HepG2 (cell line): ENCODE data around the gene ADCY1. TPM values are rescaled to one million over a fixed set of nuclear protein-coding genes. Genes with fewer than 3 reads are reported as not detected.

Source experiments
- ATAC-seq: fragments of 200-7000 bp; cut with Tn5 transposase; 3 replicates; pipeline ENCODE4 v1.9.1; 2020; ENCODE audit warnings: mild to moderate bottlenecking, moderate library complexity
- BruUV-seq: library from RNA; stranded (reverse); fragments of 400-500 nt; replicated peaks from 2 replicates; lab custom pipeline; 2021; lab: Mats Ljungman, UMichigan
- CTCF ChIA-PET: fragments of 300-600 bp; formaldehyde crosslinking; extraction: SDS; loops from one replicate; lab custom pipeline; 2021; ENCODE audit warnings: low total read pairs, inconsistent platforms, low intra/inter-chr PET ratio; lab: Yijun Ruan, JAX
- POLR2A ChIA-PET: fragments of 350-600 bp; sonication (Branson Sonifier 250); formaldehyde crosslinking; loops from one replicate; lab custom pipeline; 2020; ENCODE audit warnings: antibody characterized with exemption, inconsistent platforms; lab: Yijun Ruan, JAX
- DNase-seq: peaks from one replicate; pipeline ENCODE4 v3.0.0-alpha.2; 2015; ENCODE audit warnings: low spot score
- FAIRE-seq: peaks from 3 replicates; lab custom pipeline; 2011; peaks lifted over from hg19 to GRCh38; lab: Jason Lieb, UNC
- H2AFZ ChIP-seq: one replicate; pipeline ENCODE4 v1.6.1; 2011; ENCODE audit warnings: low read length, inconsistent platforms
- H3K27ac ChIP-seq: fragments of 300-600 bp; 3 replicates; pipeline ENCODE4 v1.8.0; 2011; ENCODE audit warnings: mixed run types, mild to moderate bottlenecking, mixed read lengths, low read length, inconsistent platforms; ENCODE audit not compliant: insufficient read depth; ENCODE audit errors: extremely low read length
- H3K27me3 ChIP-seq, 2 experiments: fragments of 200-600 bp in 1 of 2; 2 replicates in 1 of 2; 3 replicates in 1 of 2; pipeline versions ENCODE4 v1.6.0 to v1.8.0; 2011; ENCODE audit warnings: low read length in 2 of 2, mild to moderate bottlenecking in 2 of 2, moderate library complexity in 2 of 2, inconsistent platforms in 1 of 2; ENCODE audit not compliant: insufficient read depth in 2 of 2, control insufficient read depth in 1 of 2
- H3K36me3 ChIP-seq, 2 experiments: fragments of 200-600 bp in 1 of 2; replicated peaks in 1 of 2; 2 replicates in 1 of 2; 3 replicates in 1 of 2; pipeline versions ENCODE4 v1.5.1 to v1.8.0; 2011; ENCODE audit warnings: low read length in 2 of 2, inconsistent platforms in 1 of 2; ENCODE audit not compliant: insufficient read depth in 2 of 2, control insufficient read depth in 1 of 2
- H3K4me1 ChIP-seq: 2 replicates; pipeline ENCODE4 v1.5.1; 2012; ENCODE audit warnings: low read length, inconsistent platforms; ENCODE audit not compliant: insufficient read depth
- H3K4me2 ChIP-seq: 2 replicates; pipeline ENCODE4 v1.6.0; 2011; ENCODE audit warnings: low read depth, low read length, inconsistent platforms
- H3K4me3 ChIP-seq, 3 experiments: fragments of 200-600 bp in 1 of 3; sonication (generic), shearing (Covaris generic) in 1 of 3; replicated peaks in 1 of 3; 2 replicates each; pipeline ENCODE4 v1.5.1; 2011 to 2016; ENCODE audit warnings: low read length in 3 of 3, inconsistent platforms in 2 of 3, low read depth in 2 of 3, mild to moderate bottlenecking in 2 of 3, control low read depth in 1 of 3, mixed read lengths in 1 of 3; ENCODE audit not compliant: insufficient read depth in 1 of 3
- H3K79me2 ChIP-seq: one replicate; pipeline ENCODE4 v1.6.1; 2011; ENCODE audit warnings: low read length, inconsistent platforms; ENCODE audit not compliant: insufficient read depth
- H3K9ac ChIP-seq: 2 replicates; pipeline ENCODE4 v1.6.0; 2011; ENCODE audit warnings: mild to moderate bottlenecking, low read depth, low read length, inconsistent platforms; ENCODE audit not compliant: insufficient read depth
- H3K9me3 ChIP-seq: 2 replicates; pipeline ENCODE4 v1.5.1; 2012; ENCODE audit warnings: mild to moderate bottlenecking, low read length
- H4K20me1 ChIP-seq: 2 replicates; pipeline ENCODE4 v1.6.0; 2011; ENCODE audit warnings: inconsistent platforms, mild to moderate bottlenecking, low read length, moderate library complexity; ENCODE audit not compliant: insufficient read depth
- ASH2L ChIP-seq: fragments of 300-600, 200-600 bp; sonication (generic); IDR thresholded peaks from 2 replicates; pipeline ENCODE4 v1.7.0; 2017; ENCODE audit warnings: low read depth, mild to moderate bottlenecking, moderate library complexity, mixed read lengths, low read length; ENCODE audit not compliant: insufficient read length
- RCOR2 ChIP-seq: IDR thresholded peaks from 2 replicates; pipeline ENCODE4 v1.6.1; 2016; ENCODE audit warnings: missing biosample characterization, missing genetic modification reagents
- REXO4 ChIP-seq: sonication (generic); formaldehyde crosslinking; IDR thresholded peaks from 2 replicates; pipeline ENCODE4 v1.8.0; 2022; ENCODE audit warnings: missing genetic modification reagents, mild to moderate bottlenecking, borderline replicate concordance
- WGBS: methylation state at CpG from one replicate; pipeline ENCODE4 v1.1.6; 2017; ENCODE audit warnings: low lambda C conversion rate; 5-methylcytosine and 5-hydroxymethylcytosine counted together
- in situ Hi-C: cut with HindIII; loops from 2 replicates; pipeline ENCODE4 v1.10.0; 2017; ENCODE audit warnings: low pct_unique_long_range_greater_than_20kb; ENCODE audit not compliant: extremely low pct_ligation_motif_present
- intact Hi-C: fragments of 100-400 bp; cut with micrococcal nuclease; formaldehyde crosslinking; loops from one replicate; pipeline ENCODE4 v1.10.0; 2022; ENCODE audit not compliant: unreplicated experiment
- polyA plus RNA-seq, 8 experiments: library from polyadenylated mRNA; depleted of rRNA in 3 of 8; stranded (reverse) in 7 of 8; unstranded in 1 of 8; fragments of >200 nt; fragmentation: Illumina TruSeq in 4 of 8; extraction: Trizol in 4 of 8; gene quantifications; 2 replicates each; pipeline versions ENCODE4 v1.2.1 to v1.2.3, GENCODE V29; 2011 to 2016; ENCODE audit warnings: low read depth in 4 of 8, missing spikeins in 1 of 8, mixed read lengths in 1 of 8; ENCODE audit not compliant: insufficient read depth in 1 of 8
- total RNA-seq, 5 experiments: library from RNA; depleted of rRNA; stranded (reverse); fragments of >200 nt; fragmentation: Illumina TruSeq; extraction: Trizol; gene quantifications; 2 replicates each; pipeline ENCODE4 v1.2.3, GENCODE V29; 2016; ENCODE audit warnings: low read depth in 1 of 5
- TF ChIP-seq, protein P1 (sequence below): sonication (generic); formaldehyde crosslinking; IDR thresholded peaks from 2 replicates; pipeline ENCODE4 v1.4.0; 2020; ENCODE audit warnings: missing genetic modification reagents
- TF ChIP-seq, protein P2 (sequence below): IDR thresholded peaks from 2 replicates; pipeline ENCODE4 v1.6.1; 2016; ENCODE audit warnings: low read depth
- TF ChIP-seq, protein P3 (sequence below): sonication (generic); formaldehyde crosslinking; IDR thresholded peaks from 2 replicates; pipeline ENCODE4 v1.5.1; 2020; ENCODE audit warnings: missing genetic modification reagents, mild to moderate bottlenecking, borderline replicate concordance
- TF ChIP-seq, protein P4 (sequence below): sonication (generic); formaldehyde crosslinking; IDR thresholded peaks from 2 replicates; pipeline ENCODE4 v1.5.0; 2020; ENCODE audit warnings: mild to moderate bottlenecking, missing genetic modification reagents, moderate library complexity
- TF ChIP-seq, protein P5 (sequence below): fragments of 450-650 bp; IDR thresholded peaks from 2 replicates; pipeline ENCODE4 v1.6.1; 2016

The ADCY1 gene
- total and polyA plus RNA-seq, 2 of the 13 experiments (the other 11 are each of a cell fraction or from before 2014, with no cell fraction given) = 0.80 to 1.2 TPM

DNA sequence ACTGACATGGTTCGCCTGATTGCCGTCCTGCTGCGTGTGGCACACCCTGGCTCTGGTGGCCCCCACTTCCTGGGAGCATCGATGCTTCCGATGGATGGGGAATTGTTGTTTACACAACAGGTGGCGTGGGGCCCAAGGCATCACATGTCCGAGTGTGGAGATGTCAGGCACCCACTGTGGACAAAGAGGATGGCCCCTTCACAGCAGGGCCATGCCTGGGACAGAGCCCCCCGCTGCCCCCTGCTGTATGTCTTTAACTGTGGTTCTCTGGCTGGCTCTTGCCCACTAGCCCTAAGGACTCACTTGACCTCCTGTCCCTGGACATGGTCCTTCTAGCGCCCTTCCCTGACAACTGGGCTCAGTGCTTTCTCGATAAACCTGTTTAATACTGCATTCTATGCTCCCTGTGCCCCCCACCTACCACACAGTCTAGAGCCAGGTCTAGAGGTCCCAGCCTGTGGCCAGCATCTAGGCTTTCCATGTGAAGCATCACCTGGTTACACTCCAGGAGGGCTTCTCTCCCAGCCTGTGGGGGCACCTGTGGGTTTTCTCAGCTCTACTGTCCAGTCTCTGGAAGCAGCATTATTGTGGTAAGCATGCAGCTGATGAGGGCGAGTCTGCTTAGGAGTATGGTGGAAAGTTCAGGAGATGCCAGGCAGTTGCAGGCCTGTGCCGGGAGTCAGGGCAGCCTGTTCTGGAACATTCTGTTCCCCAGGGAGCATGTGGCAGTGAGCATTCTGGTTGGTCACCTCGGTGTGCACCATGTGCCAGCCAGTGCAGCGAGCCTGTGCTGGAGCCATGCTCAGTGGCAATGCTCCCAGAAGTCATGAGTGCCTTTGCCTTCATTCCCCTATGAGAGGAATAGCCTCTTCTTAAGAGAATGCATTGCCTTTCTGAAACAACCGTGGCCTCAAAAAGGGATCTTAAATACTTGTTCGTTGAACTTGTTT is 10.4 kb downstream of the ADCY1 start:
- TF ChIP-seq, protein P1, sequence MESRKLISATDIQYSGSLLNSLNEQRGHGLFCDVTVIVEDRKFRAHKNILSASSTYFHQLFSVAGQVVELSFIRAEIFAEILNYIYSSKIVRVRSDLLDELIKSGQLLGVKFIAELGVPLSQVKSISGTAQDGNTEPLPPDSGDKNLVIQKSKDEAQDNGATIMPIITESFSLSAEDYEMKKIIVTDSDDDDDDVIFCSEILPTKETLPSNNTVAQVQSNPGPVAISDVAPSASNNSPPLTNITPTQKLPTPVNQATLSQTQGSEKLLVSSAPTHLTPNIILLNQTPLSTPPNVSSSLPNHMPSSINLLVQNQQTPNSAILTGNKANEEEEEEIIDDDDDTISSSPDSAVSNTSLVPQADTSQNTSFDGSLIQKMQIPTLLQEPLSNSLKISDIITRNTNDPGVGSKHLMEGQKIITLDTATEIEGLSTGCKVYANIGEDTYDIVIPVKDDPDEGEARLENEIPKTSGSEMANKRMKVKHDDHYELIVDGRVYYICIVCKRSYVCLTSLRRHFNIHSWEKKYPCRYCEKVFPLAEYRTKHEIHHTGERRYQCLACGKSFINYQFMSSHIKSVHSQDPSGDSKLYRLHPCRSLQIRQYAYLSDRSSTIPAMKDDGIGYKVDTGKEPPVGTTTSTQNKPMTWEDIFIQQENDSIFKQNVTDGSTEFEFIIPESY (CRISPR knock-in tag) = no peak
- TF ChIP-seq, protein P2, sequence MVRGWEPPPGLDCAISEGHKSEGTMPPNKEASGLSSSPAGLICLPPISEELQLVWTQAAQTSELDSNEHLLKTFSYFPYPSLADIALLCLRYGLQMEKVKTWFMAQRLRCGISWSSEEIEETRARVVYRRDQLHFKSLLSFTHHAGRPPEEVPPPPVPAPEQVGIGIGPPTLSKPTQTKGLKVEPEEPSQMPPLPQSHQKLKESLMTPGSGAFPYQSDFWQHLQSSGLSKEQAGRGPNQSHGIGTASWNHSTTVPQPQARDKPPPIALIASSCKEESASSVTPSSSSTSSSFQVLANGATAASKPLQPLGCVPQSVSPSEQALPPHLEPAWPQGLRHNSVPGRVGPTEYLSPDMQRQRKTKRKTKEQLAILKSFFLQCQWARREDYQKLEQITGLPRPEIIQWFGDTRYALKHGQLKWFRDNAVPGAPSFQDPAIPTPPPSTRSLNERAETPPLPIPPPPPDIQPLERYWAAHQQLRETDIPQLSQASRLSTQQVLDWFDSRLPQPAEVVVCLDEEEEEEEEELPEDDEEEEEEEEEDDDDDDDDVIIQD = no peak
- TF ChIP-seq ASH2L (no peak), RCOR2 (no peak), REXO4 (CRISPR knock-in tag) (no peak)
- TF ChIP-seq, protein P3, sequence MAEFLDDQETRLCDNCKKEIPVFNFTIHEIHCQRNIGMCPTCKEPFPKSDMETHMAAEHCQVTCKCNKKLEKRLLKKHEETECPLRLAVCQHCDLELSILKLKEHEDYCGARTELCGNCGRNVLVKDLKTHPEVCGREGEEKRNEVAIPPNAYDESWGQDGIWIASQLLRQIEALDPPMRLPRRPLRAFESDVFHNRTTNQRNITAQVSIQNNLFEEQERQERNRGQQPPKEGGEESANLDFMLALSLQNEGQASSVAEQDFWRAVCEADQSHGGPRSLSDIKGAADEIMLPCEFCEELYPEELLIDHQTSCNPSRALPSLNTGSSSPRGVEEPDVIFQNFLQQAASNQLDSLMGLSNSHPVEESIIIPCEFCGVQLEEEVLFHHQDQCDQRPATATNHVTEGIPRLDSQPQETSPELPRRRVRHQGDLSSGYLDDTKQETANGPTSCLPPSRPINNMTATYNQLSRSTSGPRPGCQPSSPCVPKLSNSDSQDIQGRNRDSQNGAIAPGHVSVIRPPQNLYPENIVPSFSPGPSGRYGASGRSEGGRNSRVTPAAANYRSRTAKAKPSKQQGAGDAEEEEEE (CRISPR knock-in tag) = no peak
- TF ChIP-seq, protein P4, sequence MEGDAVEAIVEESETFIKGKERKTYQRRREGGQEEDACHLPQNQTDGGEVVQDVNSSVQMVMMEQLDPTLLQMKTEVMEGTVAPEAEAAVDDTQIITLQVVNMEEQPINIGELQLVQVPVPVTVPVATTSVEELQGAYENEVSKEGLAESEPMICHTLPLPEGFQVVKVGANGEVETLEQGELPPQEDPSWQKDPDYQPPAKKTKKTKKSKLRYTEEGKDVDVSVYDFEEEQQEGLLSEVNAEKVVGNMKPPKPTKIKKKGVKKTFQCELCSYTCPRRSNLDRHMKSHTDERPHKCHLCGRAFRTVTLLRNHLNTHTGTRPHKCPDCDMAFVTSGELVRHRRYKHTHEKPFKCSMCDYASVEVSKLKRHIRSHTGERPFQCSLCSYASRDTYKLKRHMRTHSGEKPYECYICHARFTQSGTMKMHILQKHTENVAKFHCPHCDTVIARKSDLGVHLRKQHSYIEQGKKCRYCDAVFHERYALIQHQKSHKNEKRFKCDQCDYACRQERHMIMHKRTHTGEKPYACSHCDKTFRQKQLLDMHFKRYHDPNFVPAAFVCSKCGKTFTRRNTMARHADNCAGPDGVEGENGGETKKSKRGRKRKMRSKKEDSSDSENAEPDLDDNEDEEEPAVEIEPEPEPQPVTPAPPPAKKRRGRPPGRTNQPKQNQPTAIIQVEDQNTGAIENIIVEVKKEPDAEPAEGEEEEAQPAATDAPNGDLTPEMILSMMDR (CRISPR knock-in tag) = 0 out of 2 replicates have a peak, but pooled peaks have one; percentile 11
- TF ChIP-seq, protein P5, sequence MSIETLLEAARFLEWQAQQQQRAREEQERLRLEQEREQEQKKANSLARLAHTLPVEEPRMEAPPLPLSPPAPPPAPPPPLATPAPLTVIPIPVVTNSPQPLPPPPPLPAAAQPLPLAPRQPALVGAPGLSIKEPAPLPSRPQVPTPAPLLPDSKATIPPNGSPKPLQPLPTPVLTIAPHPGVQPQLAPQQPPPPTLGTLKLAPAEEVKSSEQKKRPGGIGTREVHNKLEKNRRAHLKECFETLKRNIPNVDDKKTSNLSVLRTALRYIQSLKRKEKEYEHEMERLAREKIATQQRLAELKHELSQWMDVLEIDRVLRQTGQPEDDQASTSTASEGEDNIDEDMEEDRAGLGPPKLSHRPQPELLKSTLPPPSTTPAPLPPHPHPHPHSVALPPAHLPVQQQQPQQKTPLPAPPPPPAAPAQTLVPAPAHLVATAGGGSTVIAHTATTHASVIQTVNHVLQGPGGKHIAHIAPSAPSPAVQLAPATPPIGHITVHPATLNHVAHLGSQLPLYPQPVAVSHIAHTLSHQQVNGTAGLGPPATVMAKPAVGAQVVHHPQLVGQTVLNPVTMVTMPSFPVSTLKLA = peak; percentile 69
- BruUV-seq = no TSS peak
- no peak overlapping the region for H3K4me3 ChIP-seq

More for the DNA sequence above, 10.4 kb downstream of the ADCY1 start:
- H3K9ac ChIP-seq = no peak overlapping the region
- FAIRE-seq (no peak), ATAC-seq (peak; percentile 11; the same call in 1 of the 3 replicates), DNase-seq (no peak)
- no peaks in the 10 kb centered on the region for H3K9me3 ChIP-seq
- no peak overlapping the region for H3K4me2 ChIP-seq
- H3K27ac ChIP-seq = no peak overlapping the region
- 0 out of 2 replicates have a peak, but pooled peaks cover 3% of the 10 kb centered on the region for H4K20me1 ChIP-seq
- no peaks in the 10 kb centered on the region for H3K4me1 ChIP-seq
- no peaks in the 10 kb centered on the region for H3K36me3 ChIP-seq
- intact Hi-C loops (loop anchor here (5.0 to 10.0 kb wide), 2 partner anchors 268 to 430 kb away; partner anchors contain the start of gene RAMP3), in situ Hi-C loops (loop anchor here (25.0 kb wide), 1 partner anchor 422 kb away; the partner anchor contains the start of gene RAMP3)
- H3K27me3 ChIP-seq = peaks cover 2 to 7% of the 10 kb centered on the region in 2 experiments; a peak in 4 of 5 replicates
- H3K79me2 ChIP-seq = no peaks in the 10 kb centered on the region
- CTCF ChIA-PET = no interaction called here
- no peak overlapping the region for H2AFZ ChIP-seq
- POLR2A ChIA-PET = no interaction called here
- WGBS = 36% methylated on average over 10 of the region's 16 CpGs
